Mesenchymal stem cell (in vitro differentiated cells and primary cell): ENCODE measurements around the gene TNFAIP8.

Experiments
- DNase-seq: peaks from one replicate; pipeline ENCODE4 v3.0.0-alpha.2; 2013
- H2AFZ ChIP-seq: one replicate; pipeline ENCODE4 v1.6.1; 2013; ENCODE audit warnings: low read depth, mild to moderate bottlenecking, control low read depth, inconsistent platforms, low read length, moderate library complexity
- H2AK5ac ChIP-seq: 2 replicates; pipeline ENCODE4 v1.6.1; 2013; ENCODE audit warnings: low read length, moderate library complexity, mild to moderate bottlenecking, inconsistent platforms; ENCODE audit not compliant: severe bottlenecking
- H2BK120ac ChIP-seq: one replicate; pipeline ENCODE4 v1.6.1; 2013; ENCODE audit warnings: low read depth, mild to moderate bottlenecking, inconsistent platforms, low read length, moderate library complexity
- H2BK12ac ChIP-seq, 2 experiments: one replicate each; pipeline ENCODE4 v1.6.1; 2013; ENCODE audit warnings: inconsistent platforms in 2 of 2, low read length in 2 of 2, mild to moderate bottlenecking in 2 of 2, moderate library complexity in 2 of 2, control low read depth in 1 of 2
- H2BK15ac ChIP-seq: one replicate; pipeline ENCODE4 v1.6.1; 2013; ENCODE audit warnings: mild to moderate bottlenecking, low read depth, inconsistent platforms; ENCODE audit not compliant: poor library complexity, severe bottlenecking
- H2BK5ac ChIP-seq: 2 replicates; pipeline ENCODE4 v1.6.1; 2013; ENCODE audit warnings: low read depth, mild to moderate bottlenecking, low read length, control low read depth, inconsistent platforms; ENCODE audit not compliant: poor library complexity, severe bottlenecking
- H3K14ac ChIP-seq, 2 experiments: one replicate each; pipeline ENCODE4 v1.6.1; 2013; ENCODE audit warnings: inconsistent platforms in 2 of 2, low read length in 2 of 2, control low read depth in 1 of 2, mild to moderate bottlenecking in 1 of 2, moderate library complexity in 1 of 2
- H3K18ac ChIP-seq, 2 experiments: one replicate each; pipeline ENCODE4 v1.6.1; 2013; ENCODE audit warnings: inconsistent platforms in 2 of 2, low read length in 2 of 2, control low read depth in 1 of 2, low read depth in 1 of 2, mild to moderate bottlenecking in 1 of 2
- H3K23ac ChIP-seq, 2 experiments: one replicate each; pipeline ENCODE4 v1.6.1; 2013; ENCODE audit warnings: inconsistent platforms in 2 of 2, low read length in 2 of 2, mild to moderate bottlenecking in 2 of 2, moderate library complexity in 2 of 2, control low read depth in 1 of 2
- H3K27ac ChIP-seq: 2 replicates; pipeline ENCODE4 v1.5.1; 2013; ENCODE audit warnings: mild to moderate bottlenecking, moderate library complexity, low read length, control low read depth, inconsistent platforms; ENCODE audit not compliant: poor library complexity, severe bottlenecking
- H3K27me3 ChIP-seq, 2 experiments: 2 replicates each; pipeline versions ENCODE4 v1.6.1 to v1.7.0; 2013; ENCODE audit warnings: low read length in 2 of 2, mild to moderate bottlenecking in 2 of 2, moderate library complexity in 2 of 2, control low read depth in 1 of 2, inconsistent platforms in 1 of 2; ENCODE audit not compliant: control insufficient read depth in 1 of 2, insufficient read depth in 1 of 2
- H3K36me3 ChIP-seq, 2 experiments: 2 replicates each; pipeline versions ENCODE4 v1.6.1 to v1.7.0; 2013; ENCODE audit warnings: low read length in 2 of 2, control low read depth in 1 of 2, inconsistent platforms in 1 of 2, low read depth in 1 of 2, mild to moderate bottlenecking in 1 of 2; ENCODE audit not compliant: insufficient read depth in 2 of 2, control insufficient read depth in 1 of 2
- H3K4ac ChIP-seq, 2 experiments: one replicate each; pipeline ENCODE4 v1.6.1; 2013; ENCODE audit warnings: inconsistent platforms in 2 of 2, low read length in 2 of 2, mild to moderate bottlenecking in 2 of 2, moderate library complexity in 2 of 2, control low read depth in 1 of 2, low read depth in 1 of 2
- H3K4me1 ChIP-seq: 2 replicates; pipeline ENCODE4 v1.6.1; 2013; ENCODE audit warnings: low read depth, low read length, control low read depth; ENCODE audit not compliant: control insufficient read depth, insufficient read depth
- H3K4me2 ChIP-seq: 2 replicates; pipeline ENCODE4 v1.6.1; 2013; ENCODE audit warnings: low read length, mild to moderate bottlenecking, inconsistent platforms; ENCODE audit not compliant: poor library complexity, severe bottlenecking
- H3K4me3 ChIP-seq, 2 experiments: 2 replicates each; pipeline versions ENCODE4 v1.5.1 to v1.7.0; 2013; ENCODE audit warnings: low read length in 2 of 2, mild to moderate bottlenecking in 2 of 2, control low read depth in 1 of 2, low read depth in 1 of 2; ENCODE audit not compliant: insufficient read depth in 1 of 2
- H3K79me1 ChIP-seq: replicated peaks from 2 replicates; pipeline ENCODE4 v1.6.1; 2013; ENCODE audit warnings: mild to moderate bottlenecking, control low read depth, low read length, inconsistent platforms; ENCODE audit not compliant: poor library complexity, severe bottlenecking
- H3K9ac ChIP-seq: 2 replicates; pipeline ENCODE4 v1.7.0; 2013; ENCODE audit warnings: mild to moderate bottlenecking, low read length, moderate library complexity
- H3K9me3 ChIP-seq: 2 replicates; pipeline ENCODE4 v1.7.0; 2013; ENCODE audit warnings: mild to moderate bottlenecking, low read length; ENCODE audit not compliant: control insufficient read depth
- H4K8ac ChIP-seq: one replicate; pipeline ENCODE4 v1.6.1; 2013; ENCODE audit warnings: inconsistent platforms, mild to moderate bottlenecking, low read length, moderate library complexity
- H4K91ac ChIP-seq: one replicate; pipeline ENCODE4 v1.6.1; 2013; ENCODE audit warnings: mild to moderate bottlenecking, low read length, inconsistent platforms
- WGBS: methylation state at CpG from one replicate; pipeline ENCODE4 v1.1.7; 2013; ENCODE audit warnings: mixed read lengths; 5-methylcytosine and 5-hydroxymethylcytosine counted together

The TNFAIP8 gene

GRCh38 chr5:119347574-119347973 lies 8.2 kb upstream of the TNFAIP8 start:
- Histone ChIP-seq H4K8ac (no peak overlapping the region), H3K9ac (peak overlapping the region; percentile 1), H3K4me1 (peaks cover 14% of the 10 kb centered on the region), H3K79me1 (peaks cover 22% of the 10 kb centered on the region), H3K23ac (no peak overlapping the region), H3K27me3 (no peaks in the 10 kb centered on the region), H2BK5ac (peak overlapping the region; percentile 89), H3K4ac (no peak overlapping the region), H3K36me3 (no peaks in the 10 kb centered on the region), H2AK5ac (no peak overlapping the region), H2BK12ac (no peak overlapping the region), H3K9me3 (no peaks in the 10 kb centered on the region), H3K14ac (no peak overlapping the region), H3K4me2 (no peak overlapping the region), H4K91ac (no peak overlapping the region), H3K18ac (no peak overlapping the region), H3K4me3 (no peak overlapping the region), H3K27ac (peak overlapping the region; percentile 82), H2AFZ (no peak overlapping the region), H2BK120ac (no peak overlapping the region), H2BK15ac (no peak overlapping the region)
- no peak for DNase-seq
- 85% methylated on average over 1 of the region's 1 CpG for WGBS

- peak overlapping the region; percentile 69 for H2AK5ac ChIP-seq
- H4K91ac ChIP-seq: no peak overlapping the region
- no peak for DNase-seq
- no peak overlapping the region for H3K14ac ChIP-seq
- no peak overlapping the region for H4K8ac ChIP-seq
- peak overlapping the region; percentile 1 for H3K9ac ChIP-seq
- no peak overlapping the region for H3K23ac ChIP-seq
- peaks cover 20% of the 10 kb centered on the region for H3K79me1 ChIP-seq
- H2BK5ac ChIP-seq: peak overlapping the region; percentile 89
- no peaks in the 10 kb centered on the region for H3K9me3 ChIP-seq
- no peak overlapping the region for H2BK15ac ChIP-seq
- 100% methylated on average over 1 of the region's 1 CpG for WGBS
- H3K4me1 ChIP-seq: peaks cover 14% of the 10 kb centered on the region
- H3K4ac ChIP-seq: no peak overlapping the region
- no peak overlapping the region for H3K4me3 ChIP-seq
- H2BK12ac ChIP-seq: no peak overlapping the region
- no peaks in the 10 kb centered on the region for H3K36me3 ChIP-seq
- H3K27ac ChIP-seq: peak overlapping the region; percentile 82
- H3K18ac ChIP-seq: no peak overlapping the region
- no peak overlapping the region for H2BK120ac ChIP-seq
- peak overlapping the region; percentile 21 for H3K4me2 ChIP-seq
- H2AFZ ChIP-seq: no peak overlapping the region
- no peaks in the 10 kb centered on the region for H3K27me3 ChIP-seq
Observed at GRCh38 chr5:119347991-119348390, 7.8 kb upstream of the TNFAIP8 start.

GRCh38 chr5:119353213-119353612 lies 2.6 kb upstream of the TNFAIP8 start:
- H3K4me1 ChIP-seq: peaks cover 10% of the 10 kb centered on the region
- no peak overlapping the region for H3K4me2 ChIP-seq
- H2BK120ac ChIP-seq: no peak overlapping the region
- H3K4ac ChIP-seq: no peak overlapping the region
- no peak overlapping the region for H2AK5ac ChIP-seq
- H3K23ac ChIP-seq: no peak overlapping the region
- no peaks in the 10 kb centered on the region for H3K27me3 ChIP-seq
- no peak overlapping the region for H3K18ac ChIP-seq
- no peak overlapping the region for H3K14ac ChIP-seq
- H3K9ac ChIP-seq: no peak overlapping the region
- DNase-seq: no peak
- H2AFZ ChIP-seq: no peak overlapping the region
- no peak overlapping the region for H3K27ac ChIP-seq
- H4K91ac ChIP-seq: no peak overlapping the region
- H4K8ac ChIP-seq: no peak overlapping the region
- H3K79me1 ChIP-seq: peaks cover 23% of the 10 kb centered on the region
- H2BK5ac ChIP-seq: no peak overlapping the region
- no peaks in the 10 kb centered on the region for H3K9me3 ChIP-seq
- no peak overlapping the region for H2BK15ac ChIP-seq
- H2BK12ac ChIP-seq: no peak overlapping the region
- no peaks in the 10 kb centered on the region for H3K36me3 ChIP-seq
- 82% methylated on average over 1 of the region's 2 CpGs for WGBS
- no peak overlapping the region for H3K4me3 ChIP-seq

- no peaks in the 10 kb centered on the region for H3K36me3 ChIP-seq
- no peak overlapping the region for H3K4me3 ChIP-seq
- DNase-seq: no peak
- H3K4me1 ChIP-seq: peaks cover 9% of the 10 kb centered on the region
- no peak overlapping the region for H3K23ac ChIP-seq
- H3K18ac ChIP-seq: no peak overlapping the region
- H2AFZ ChIP-seq: no peak overlapping the region
- no peak overlapping the region for H2BK5ac ChIP-seq
- no peaks in the 10 kb centered on the region for H3K9me3 ChIP-seq
- H3K9ac ChIP-seq: no peak overlapping the region
- H3K27me3 ChIP-seq: no peaks in the 10 kb centered on the region
- WGBS: 58% methylated on average over 4 of the region's 5 CpGs
- peak overlapping the region in 1 of 2 experiments; percentile 53 for H3K4ac ChIP-seq
- peak overlapping the region in 1 of 2 experiments; percentile 6 for H2BK12ac ChIP-seq
- peak overlapping the region; percentile 98 for H2AK5ac ChIP-seq
- H3K27ac ChIP-seq: no peak overlapping the region
- peaks cover 22% of the 10 kb centered on the region for H3K79me1 ChIP-seq
- no peak overlapping the region for H4K91ac ChIP-seq
- H2BK120ac ChIP-seq: no peak overlapping the region
- H3K4me2 ChIP-seq: no peak overlapping the region
- no peak overlapping the region for H2BK15ac ChIP-seq
- H4K8ac ChIP-seq: peak overlapping the region; percentile 77
- no peak overlapping the region for H3K14ac ChIP-seq
Observed at GRCh38 chr5:119353686-119354366, 2.0 kb upstream of the TNFAIP8 start.
